ENCODE measurements around the gene CHST1.

CHST1 gene

GRCh38 chr11:45607995-45608394 lies 57.4 kb downstream of the CHST1 start:
- no peak for DNase-seq (ENCODE audit: low read depth, low spot score)

GRCh38 chr11:45606514-45607281 lies 58.7 kb downstream of the CHST1 start:
- peak; percentile 45 for DNase-seq (ENCODE audit: low read depth, low spot score)

- no peak for DNase-seq (ENCODE audit: low read depth, low spot score)
Observed at GRCh38 chr11:45605051-45605450, 60.4 kb downstream of the CHST1 start.

GRCh38 chr11:45603946-45604682 lies 61.3 kb downstream of the CHST1 start:
- no peak for DNase-seq (ENCODE audit: low read depth, low spot score)

GRCh38 chr11:45599161-45599943 lies 66.1 kb downstream of the CHST1 start:
- DNase-seq (ENCODE audit: low read depth, low spot score): no peak

All from iPS DF 19.7 (cell line).